ENCODE data around the gene RAX. TPM values are rescaled to one million over a fixed set of nuclear protein-coding genes. Genes with fewer than 3 reads are reported as not detected.
"Not testable (repeated sequence)": the region's sequence is repeated elsewhere in the genome, so short reads cannot be mapped to it uniquely, and the experiment has no call there.

The RAX gene
- total RNA-seq, 1 donor from 2014 or later = not detected

GRCh38 chr18:59265246-59265973 lies 7.8 kb downstream of the RAX start:
- H3K4me3 ChIP-seq = peak overlapping the region in 1 of 2 donors; percentile 13
- TF ChIP-seq CTCF (IDR thresholded peaks at IDR 0.05) (no peak), POLR2A (IDR thresholded peaks at IDR 0.05) (no peak), POLR2AphosphoS5 (IDR thresholded peaks at IDR 0.05; ENCODE audit: insufficient read depth in 1 of 2, low read depth in 1 of 2) (no peak)
- H3K27me3 ChIP-seq = peaks cover 25% of the 10 kb centered on the region
- H3K27ac ChIP-seq = no peak overlapping the region
- H3K4me1 ChIP-seq = peaks cover 20% of the 10 kb centered on the region
- no peaks in the 10 kb centered on the region for H3K9me3 ChIP-seq
- no peak for DNase-seq (ENCODE audit: extremely low spot score in 2 of 2)
- intact Hi-C loops (cut with DNase I) = no loop called here
- H3K36me3 ChIP-seq = no peaks in the 10 kb centered on the region

GRCh38 chr18:59264651-59265245 lies 8.5 kb downstream of the RAX start:
- no peaks in the 10 kb centered on the region for H3K36me3 ChIP-seq
- intact Hi-C loops (cut with DNase I) = no loop called here
- DNase-seq (ENCODE audit: extremely low spot score in 2 of 2) = no peak
- no peak for TF ChIP-seq POLR2AphosphoS5 (IDR thresholded peaks at IDR 0.05; ENCODE audit: insufficient read depth in 1 of 2, low read depth in 1 of 2)
- TF ChIP-seq CTCF (IDR thresholded peaks at IDR 0.05) = no peak
- TF ChIP-seq POLR2A (IDR thresholded peaks at IDR 0.05) = no peak
- H3K9me3 ChIP-seq = no peaks in the 10 kb centered on the region
- no peak overlapping the region for H3K27ac ChIP-seq
- H3K4me3 ChIP-seq = no peak overlapping the region
- peaks cover 23% of the 10 kb centered on the region for H3K27me3 ChIP-seq
- H3K4me1 ChIP-seq = peaks cover 20% of the 10 kb centered on the region

- H3K36me3 ChIP-seq = no peaks in the 10 kb centered on the region
- H3K4me1 ChIP-seq = peaks cover 20% of the 10 kb centered on the region
- H3K27ac ChIP-seq = no peak overlapping the region
- no peaks in the 10 kb centered on the region for H3K9me3 ChIP-seq
- intact Hi-C loops (cut with DNase I) = no loop called here
- TF ChIP-seq POLR2A (IDR thresholded peaks at IDR 0.05) (no peak), CTCF (IDR thresholded peaks at IDR 0.05) (no peak), POLR2AphosphoS5 (IDR thresholded peaks at IDR 0.05; ENCODE audit: insufficient read depth in 1 of 2, low read depth in 1 of 2) (no peak)
- no peak for DNase-seq (ENCODE audit: extremely low spot score in 2 of 2)
- peaks cover 18% of the 10 kb centered on the region for H3K27me3 ChIP-seq
- H3K4me3 ChIP-seq = no peak overlapping the region
Measured at GRCh38 chr18:59264121-59264571, 9.1 kb downstream of the RAX start.

- TF ChIP-seq POLR2AphosphoS5 (IDR thresholded peaks at IDR 0.05; ENCODE audit: insufficient read depth in 1 of 2, low read depth in 1 of 2) = no peak
- no peak for TF ChIP-seq CTCF (IDR thresholded peaks at IDR 0.05)
- TF ChIP-seq POLR2A (IDR thresholded peaks at IDR 0.05) = no peak
- no peaks in the 10 kb centered on the region for H3K36me3 ChIP-seq
Measured at GRCh38 chr18:59263661-59264060, 9.6 kb downstream of the RAX start.

GRCh38 chr18:59262243-59262642 lies 11.0 kb downstream of the RAX start:
- H3K4me3 ChIP-seq; H3K9me3 ChIP-seq; H3K36me3 ChIP-seq; intact Hi-C loops (cut with DNase I); DNase-seq (ENCODE audit: extremely low spot score in 2 of 2); H3K27ac ChIP-seq: not testable (repeated sequence)
- peaks cover 13% of the 10 kb centered on the region for H3K4me1 ChIP-seq
- peaks cover 12% of the 10 kb centered on the region for H3K27me3 ChIP-seq

More at GRCh38 chr18:59263661-59264060, 9.6 kb downstream of the RAX start:
- H3K27ac ChIP-seq = no peak overlapping the region
- no peak overlapping the region for H3K4me3 ChIP-seq
- H3K9me3 ChIP-seq = no peaks in the 10 kb centered on the region
- intact Hi-C loops (cut with DNase I) = no loop called here
- H3K27me3 ChIP-seq = peaks cover 16% of the 10 kb centered on the region
- DNase-seq (ENCODE audit: extremely low spot score in 2 of 2) = no peak
- peaks cover 17% of the 10 kb centered on the region for H3K4me1 ChIP-seq

- H3K27ac ChIP-seq; H3K36me3 ChIP-seq; DNase-seq (ENCODE audit: extremely low spot score in 2 of 2); H3K9me3 ChIP-seq; intact Hi-C loops (cut with DNase I); H3K4me3 ChIP-seq: not testable (repeated sequence)
- peaks cover 13% of the 10 kb centered on the region for H3K4me1 ChIP-seq
- peaks cover 12% of the 10 kb centered on the region for H3K27me3 ChIP-seq
Measured at GRCh38 chr18:59261842-59262241, 11.4 kb downstream of the RAX start.

- H3K4me3 ChIP-seq; H3K27me3 ChIP-seq; H3K27ac ChIP-seq; DNase-seq (ENCODE audit: extremely low spot score in 2 of 2); intact Hi-C loops (cut with DNase I); H3K4me1 ChIP-seq; H3K36me3 ChIP-seq; H3K9me3 ChIP-seq: not testable (repeated sequence)
Measured at GRCh38 chr18:59255491-59255890, 17.8 kb downstream of the RAX start.
